Liver (tissue), 9 donors: ENCODE results near the gene FGD4. TPM values are rescaled to one million over a fixed set of nuclear protein-coding genes. Genes with fewer than 3 reads are reported as not detected.

Experiments used
- DNase-seq: peaks from one replicate; pipeline ENCODE4 v3.0.0-alpha.2; 2017; ENCODE audit warnings: low spot score
- H3K27ac ChIP-seq, 2 donors: one replicate each; pipeline ENCODE4 v1.7.0; 2013; ENCODE audit warnings: inconsistent platforms in 2 of 2, low read length in 2 of 2, control low read depth in 1 of 2, low read depth in 1 of 2, mild to moderate bottlenecking in 1 of 2
- H3K27me3 ChIP-seq, 4 donors: one replicate each; pipeline versions ENCODE4 v1.6.1 to v1.7.0; 2013; ENCODE audit warnings: low read length in 3 of 4, inconsistent platforms in 1 of 4, mild to moderate bottlenecking in 1 of 4, moderate library complexity in 1 of 4; ENCODE audit not compliant: control insufficient read depth in 4 of 4, insufficient read depth in 4 of 4
- H3K36me3 ChIP-seq, 4 donors: one replicate each; pipeline versions ENCODE4 v1.6.1 to v1.7.0; 2013; ENCODE audit warnings: low read length in 3 of 4, mild to moderate bottlenecking in 3 of 4, low read depth in 1 of 4, moderate library complexity in 1 of 4; ENCODE audit not compliant: control insufficient read depth in 4 of 4, insufficient read depth in 3 of 4
- H3K4me1 ChIP-seq, 4 donors: one replicate each; pipeline versions ENCODE4 v1.6.1 to v1.7.0; 2013; ENCODE audit warnings: low read length in 3 of 4, mild to moderate bottlenecking in 3 of 4, moderate library complexity in 1 of 4; ENCODE audit not compliant: control insufficient read depth in 4 of 4, insufficient read depth in 4 of 4
- H3K4me3 ChIP-seq, 3 donors: one replicate each; pipeline versions ENCODE4 v1.6.1 to v1.7.0; 2013; ENCODE audit warnings: low read length in 3 of 3, control low read depth in 1 of 3, low read depth in 1 of 3, mild to moderate bottlenecking in 1 of 3
- H3K9ac ChIP-seq, 2 donors: one replicate each; pipeline ENCODE4 v1.7.0; 2013; ENCODE audit warnings: low read length in 2 of 2, mild to moderate bottlenecking in 2 of 2, moderate library complexity in 2 of 2, control low read depth in 1 of 2, low read depth in 1 of 2
- H3K9me3 ChIP-seq, 4 donors: one replicate each; pipeline versions ENCODE4 v1.6.1 to v1.7.0; 2013; ENCODE audit warnings: low read length in 3 of 4; ENCODE audit not compliant: control insufficient read depth in 4 of 4
- EGR1 ChIP-seq, 2 donors: IDR thresholded peaks; 2 replicates each; pipeline ENCODE4 v1.6.1; 2016 to 2018; ENCODE audit warnings: antibody characterized with exemption in 2 of 2, low read depth in 2 of 2
- FOXA1 ChIP-seq: IDR thresholded peaks from 2 replicates; pipeline ENCODE4 v1.6.1; 2016; ENCODE audit warnings: antibody characterized with exemption
- FOXA2 ChIP-seq: IDR thresholded peaks from 2 replicates; pipeline ENCODE4 v1.6.1; 2016; ENCODE audit warnings: antibody characterized with exemption
- GABPA ChIP-seq, 2 donors: IDR thresholded peaks in 1 of 2; conservative IDR thresholded peaks in 1 of 2; 2 replicates each; pipeline ENCODE4 v1.6.1; 2016; ENCODE audit warnings: antibody characterized with exemption in 2 of 2, mild to moderate bottlenecking in 1 of 2, moderate library complexity in 1 of 2
- HNF4A ChIP-seq, 2 donors: conservative IDR thresholded peaks; 2 replicates each; pipeline ENCODE4 v1.6.1; 2016; ENCODE audit warnings: antibody characterized with exemption in 2 of 2, mild to moderate bottlenecking in 2 of 2
- HNF4G ChIP-seq: IDR thresholded peaks from 2 replicates; pipeline ENCODE4 v1.6.1; 2016; ENCODE audit warnings: antibody characterized with exemption
- JUND ChIP-seq, 2 donors: IDR thresholded peaks; 2 replicates each; pipeline ENCODE4 v1.6.1; 2016; ENCODE audit warnings: antibody characterized with exemption in 2 of 2
- NR2F2 ChIP-seq: IDR thresholded peaks from 2 replicates; pipeline ENCODE4 v1.6.1; 2016; ENCODE audit warnings: antibody characterized with exemption
- RAD21 ChIP-seq, 2 donors: IDR thresholded peaks; 2 replicates each; pipeline ENCODE4 v1.6.1; 2016; ENCODE audit warnings: antibody characterized with exemption in 2 of 2, mild to moderate bottlenecking in 2 of 2
- RXRA ChIP-seq, 2 donors: IDR thresholded peaks; 2 replicates each; pipeline ENCODE4 v1.6.1; 2017 to 2018; ENCODE audit warnings: antibody characterized with exemption in 2 of 2, mild to moderate bottlenecking in 1 of 2
- SP1 ChIP-seq: IDR thresholded peaks from 2 replicates; pipeline ENCODE4 v1.6.1; 2018; ENCODE audit warnings: antibody characterized with exemption, mild to moderate bottlenecking
- TAF1 ChIP-seq: conservative IDR thresholded peaks from 2 replicates; pipeline ENCODE4 v1.6.1; 2016; ENCODE audit warnings: antibody characterized with exemption, mild to moderate bottlenecking
- YY1 ChIP-seq: IDR thresholded peaks from 2 replicates; pipeline ENCODE4 v1.6.1; 2016; ENCODE audit warnings: antibody characterized with exemption, mild to moderate bottlenecking
- ZBTB33 ChIP-seq: IDR thresholded peaks from 2 replicates; pipeline ENCODE4 v1.6.1; 2016; ENCODE audit warnings: antibody characterized with exemption
- WGBS: extraction: QIAGEN DNeasy Blood & Tissue Kit; methylation state at CpG from one replicate; pipeline ENCODE4 v1.1.7; 2013; 5-methylcytosine and 5-hydroxymethylcytosine counted together
- polyA plus RNA-seq, 2 donors: library from polyadenylated mRNA; stranded (reverse) in 1 of 2; unstranded in 1 of 2; fragments of 200-250 nt in 1 of 2; fragments of >200 nt in 1 of 2; fragmentation: Nextera tagmentation in 1 of 2; extraction: Ambion mirVana in 1 of 2; gene quantifications; one replicate each; pipeline versions ENCODE4 v1.2.1 to v1.2.3, GENCODE V29; 2013 to 2015
- total RNA-seq, 2 donors: library from RNA; depleted of rRNA; stranded (reverse); fragments of >200 nt; gene quantifications; one replicate each; pipeline ENCODE4 v1.2.3, GENCODE V29; 2014
- TF ChIP-seq, protein P1 (sequence below): IDR thresholded peaks from 2 replicates; pipeline ENCODE4 v1.6.1; 2016; ENCODE audit warnings: antibody characterized with exemption, mild to moderate bottlenecking
- TF ChIP-seq, protein P2 (sequence below): IDR thresholded peaks from 2 replicates; pipeline ENCODE4 v1.6.1; 2016; ENCODE audit warnings: antibody characterized with exemption
- TF ChIP-seq, protein P3 (sequence below): IDR thresholded peaks from 2 replicates; pipeline ENCODE4 v1.6.1; 2016; ENCODE audit warnings: antibody characterized with exemption
- TF ChIP-seq, protein P4 (sequence below): fragments of 150-350 bp; IDR thresholded peaks from 2 replicates; pipeline ENCODE4 v1.5.1; 2017; ENCODE audit warnings: improper control_type of control experiment, low read depth, low read length; ENCODE audit not compliant: missing input control
- donor health status: healthy.
- donor health status: healthy.
- donor health status: healthy.
- donor health status: healthy.
- donor health status: healthy.

FGD4 gene
- total and polyA plus RNA-seq, 4 donors = 3.8 to 26.4 (median 9.0) TPM

GRCh38 chr12:32466187-32466586 is 66.8 kb downstream of the FGD4 start:
- no peak overlapping the region for H3K4me3 ChIP-seq
- TF ChIP-seq RAD21 (IDR thresholded peaks at IDR 0.05) (no peak), ZBTB33 (no peak), SP1 (no peak), GABPA (IDR thresholded peaks at IDR 0.05 in 1 of 2, conservative IDR thresholded peaks at IDR 0.05 in 1 of 2) (no peak), NR2F2 (no peak), EGR1 (IDR thresholded peaks at IDR 0.05; ENCODE audit: low read depth in 2 of 2) (no peak), YY1 (no peak), HNF4A (conservative IDR thresholded peaks at IDR 0.05) (peak in 1 of 2 donors; percentile 42)
- no peak overlapping the region for H3K27ac ChIP-seq
- H3K9ac ChIP-seq = no peak overlapping the region
- no peak for DNase-seq
- H3K36me3 ChIP-seq = no peaks in the 10 kb centered on the region
- H3K4me1 ChIP-seq = peaks cover 1 to 13% (median 4%) of the 10 kb centered on the region in 4 donors
- no peaks in the 10 kb centered on the region for H3K27me3 ChIP-seq
- no peaks in the 10 kb centered on the region for H3K9me3 ChIP-seq
- WGBS = 95% methylated on average over 1 of the region's 1 CpG

- no peak for DNase-seq
- no peak overlapping the region for H3K27ac ChIP-seq
- H3K9me3 ChIP-seq = no peaks in the 10 kb centered on the region
- TF ChIP-seq TAF1 = no peak
- TF ChIP-seq JUND (IDR thresholded peaks at IDR 0.05) = no peak
- TF ChIP-seq, protein P1, sequence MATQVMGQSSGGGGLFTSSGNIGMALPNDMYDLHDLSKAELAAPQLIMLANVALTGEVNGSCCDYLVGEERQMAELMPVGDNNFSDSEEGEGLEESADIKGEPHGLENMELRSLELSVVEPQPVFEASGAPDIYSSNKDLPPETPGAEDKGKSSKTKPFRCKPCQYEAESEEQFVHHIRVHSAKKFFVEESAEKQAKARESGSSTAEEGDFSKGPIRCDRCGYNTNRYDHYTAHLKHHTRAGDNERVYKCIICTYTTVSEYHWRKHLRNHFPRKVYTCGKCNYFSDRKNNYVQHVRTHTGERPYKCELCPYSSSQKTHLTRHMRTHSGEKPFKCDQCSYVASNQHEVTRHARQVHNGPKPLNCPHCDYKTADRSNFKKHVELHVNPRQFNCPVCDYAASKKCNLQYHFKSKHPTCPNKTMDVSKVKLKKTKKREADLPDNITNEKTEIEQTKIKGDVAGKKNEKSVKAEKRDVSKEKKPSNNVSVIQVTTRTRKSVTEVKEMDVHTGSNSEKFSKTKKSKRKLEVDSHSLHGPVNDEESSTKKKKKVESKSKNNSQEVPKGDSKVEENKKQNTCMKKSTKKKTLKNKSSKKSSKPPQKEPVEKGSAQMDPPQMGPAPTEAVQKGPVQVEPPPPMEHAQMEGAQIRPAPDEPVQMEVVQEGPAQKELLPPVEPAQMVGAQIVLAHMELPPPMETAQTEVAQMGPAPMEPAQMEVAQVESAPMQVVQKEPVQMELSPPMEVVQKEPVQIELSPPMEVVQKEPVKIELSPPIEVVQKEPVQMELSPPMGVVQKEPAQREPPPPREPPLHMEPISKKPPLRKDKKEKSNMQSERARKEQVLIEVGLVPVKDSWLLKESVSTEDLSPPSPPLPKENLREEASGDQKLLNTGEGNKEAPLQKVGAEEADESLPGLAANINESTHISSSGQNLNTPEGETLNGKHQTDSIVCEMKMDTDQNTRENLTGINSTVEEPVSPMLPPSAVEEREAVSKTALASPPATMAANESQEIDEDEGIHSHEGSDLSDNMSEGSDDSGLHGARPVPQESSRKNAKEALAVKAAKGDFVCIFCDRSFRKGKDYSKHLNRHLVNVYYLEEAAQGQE = no peak
- no peak for TF ChIP-seq HNF4A (conservative IDR thresholded peaks at IDR 0.05)
- TF ChIP-seq, protein P2, sequence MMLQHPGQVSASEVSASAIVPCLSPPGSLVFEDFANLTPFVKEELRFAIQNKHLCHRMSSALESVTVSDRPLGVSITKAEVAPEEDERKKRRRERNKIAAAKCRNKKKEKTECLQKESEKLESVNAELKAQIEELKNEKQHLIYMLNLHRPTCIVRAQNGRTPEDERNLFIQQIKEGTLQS = no peak
- TF ChIP-seq GABPA (IDR thresholded peaks at IDR 0.05 in 1 of 2, conservative IDR thresholded peaks at IDR 0.05 in 1 of 2) = no peak
- TF ChIP-seq FOXA1 = no peak
- no peak for TF ChIP-seq NR2F2
- TF ChIP-seq, protein P3, sequence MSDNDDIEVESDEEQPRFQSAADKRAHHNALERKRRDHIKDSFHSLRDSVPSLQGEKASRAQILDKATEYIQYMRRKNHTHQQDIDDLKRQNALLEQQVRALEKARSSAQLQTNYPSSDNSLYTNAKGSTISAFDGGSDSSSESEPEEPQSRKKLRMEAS = no peak
- no peak for TF ChIP-seq HNF4G
- no peak for TF ChIP-seq SP1
- TF ChIP-seq FOXA2 = no peak
- no peak for TF ChIP-seq EGR1 (IDR thresholded peaks at IDR 0.05; ENCODE audit: low read depth in 2 of 2)
- TF ChIP-seq, protein P4, sequence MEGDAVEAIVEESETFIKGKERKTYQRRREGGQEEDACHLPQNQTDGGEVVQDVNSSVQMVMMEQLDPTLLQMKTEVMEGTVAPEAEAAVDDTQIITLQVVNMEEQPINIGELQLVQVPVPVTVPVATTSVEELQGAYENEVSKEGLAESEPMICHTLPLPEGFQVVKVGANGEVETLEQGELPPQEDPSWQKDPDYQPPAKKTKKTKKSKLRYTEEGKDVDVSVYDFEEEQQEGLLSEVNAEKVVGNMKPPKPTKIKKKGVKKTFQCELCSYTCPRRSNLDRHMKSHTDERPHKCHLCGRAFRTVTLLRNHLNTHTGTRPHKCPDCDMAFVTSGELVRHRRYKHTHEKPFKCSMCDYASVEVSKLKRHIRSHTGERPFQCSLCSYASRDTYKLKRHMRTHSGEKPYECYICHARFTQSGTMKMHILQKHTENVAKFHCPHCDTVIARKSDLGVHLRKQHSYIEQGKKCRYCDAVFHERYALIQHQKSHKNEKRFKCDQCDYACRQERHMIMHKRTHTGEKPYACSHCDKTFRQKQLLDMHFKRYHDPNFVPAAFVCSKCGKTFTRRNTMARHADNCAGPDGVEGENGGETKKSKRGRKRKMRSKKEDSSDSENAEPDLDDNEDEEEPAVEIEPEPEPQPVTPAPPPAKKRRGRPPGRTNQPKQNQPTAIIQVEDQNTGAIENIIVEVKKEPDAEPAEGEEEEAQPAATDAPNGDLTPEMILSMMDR = no peak
- TF ChIP-seq YY1 = no peak
- no peak for TF ChIP-seq RAD21 (IDR thresholded peaks at IDR 0.05)
- no peak for TF ChIP-seq ZBTB33
- no peak for TF ChIP-seq RXRA (IDR thresholded peaks at IDR 0.05)
- H3K4me1 ChIP-seq = peaks cover 0 to 13% (median under 1%) of the 10 kb centered on the region in 4 donors
- H3K4me3 ChIP-seq = no peak overlapping the region
- H3K27me3 ChIP-seq = no peaks in the 10 kb centered on the region
- no peaks in the 10 kb centered on the region for H3K36me3 ChIP-seq
- H3K9ac ChIP-seq = no peak overlapping the region
- WGBS = 60% methylated on average over 2 of the region's 2 CpGs
Measured at GRCh38 chr12:32466986-32467711, 67.8 kb downstream of the FGD4 start.
